HepG2 (cell line): ENCODE measurements around the gene CDK11A. TPM values are rescaled to one million over a fixed set of nuclear protein-coding genes. Genes with fewer than 3 reads are reported as not detected.

Source experiments
- ATAC-seq: fragments of 200-7000 bp; cut with Tn5 transposase; 3 replicates; pipeline ENCODE4 v1.9.1; 2020; ENCODE audit warnings: mild to moderate bottlenecking, moderate library complexity
- BruUV-seq: library from RNA; stranded (reverse); fragments of 400-500 nt; replicated peaks from 2 replicates; lab custom pipeline; 2021; lab: Mats Ljungman, UMichigan
- CTCF ChIA-PET: fragments of 300-600 bp; formaldehyde crosslinking; extraction: SDS; loops from one replicate; lab custom pipeline; 2021; ENCODE audit warnings: low total read pairs, inconsistent platforms, low intra/inter-chr PET ratio; lab: Yijun Ruan, JAX
- POLR2A ChIA-PET: fragments of 350-600 bp; sonication (Branson Sonifier 250); formaldehyde crosslinking; loops from one replicate; lab custom pipeline; 2020; ENCODE audit warnings: antibody characterized with exemption, inconsistent platforms; lab: Yijun Ruan, JAX
- DNase-seq: peaks from one replicate; pipeline ENCODE4 v3.0.0-alpha.2; 2015; ENCODE audit warnings: low spot score
- FAIRE-seq: peaks from 3 replicates; lab custom pipeline; 2011; peaks lifted over from hg19 to GRCh38; lab: Jason Lieb, UNC
- H2AFZ ChIP-seq: one replicate; pipeline ENCODE4 v1.6.1; 2011; ENCODE audit warnings: low read length, inconsistent platforms
- H3K27ac ChIP-seq: fragments of 300-600 bp; 3 replicates; pipeline ENCODE4 v1.8.0; 2011; ENCODE audit warnings: mixed run types, mild to moderate bottlenecking, mixed read lengths, low read length, inconsistent platforms; ENCODE audit not compliant: insufficient read depth; ENCODE audit errors: extremely low read length
- H3K27me3 ChIP-seq, 2 experiments: fragments of 200-600 bp in 1 of 2; 2 replicates in 1 of 2; 3 replicates in 1 of 2; pipeline versions ENCODE4 v1.6.0 to v1.8.0; 2011; ENCODE audit warnings: low read length in 2 of 2, mild to moderate bottlenecking in 2 of 2, moderate library complexity in 2 of 2, inconsistent platforms in 1 of 2; ENCODE audit not compliant: insufficient read depth in 2 of 2, control insufficient read depth in 1 of 2
- H3K36me3 ChIP-seq, 2 experiments: fragments of 200-600 bp in 1 of 2; replicated peaks in 1 of 2; 2 replicates in 1 of 2; 3 replicates in 1 of 2; pipeline versions ENCODE4 v1.5.1 to v1.8.0; 2011; ENCODE audit warnings: low read length in 2 of 2, inconsistent platforms in 1 of 2; ENCODE audit not compliant: insufficient read depth in 2 of 2, control insufficient read depth in 1 of 2
- H3K4me1 ChIP-seq: 2 replicates; pipeline ENCODE4 v1.5.1; 2012; ENCODE audit warnings: low read length, inconsistent platforms; ENCODE audit not compliant: insufficient read depth
- H3K4me2 ChIP-seq: 2 replicates; pipeline ENCODE4 v1.6.0; 2011; ENCODE audit warnings: low read depth, low read length, inconsistent platforms
- H3K4me3 ChIP-seq, 3 experiments: fragments of 200-600 bp in 1 of 3; sonication (generic), shearing (Covaris generic) in 1 of 3; replicated peaks in 1 of 3; 2 replicates each; pipeline ENCODE4 v1.5.1; 2011 to 2016; ENCODE audit warnings: low read length in 3 of 3, inconsistent platforms in 2 of 3, low read depth in 2 of 3, mild to moderate bottlenecking in 2 of 3, control low read depth in 1 of 3, mixed read lengths in 1 of 3; ENCODE audit not compliant: insufficient read depth in 1 of 3
- H3K79me2 ChIP-seq: one replicate; pipeline ENCODE4 v1.6.1; 2011; ENCODE audit warnings: low read length, inconsistent platforms; ENCODE audit not compliant: insufficient read depth
- H3K9ac ChIP-seq: 2 replicates; pipeline ENCODE4 v1.6.0; 2011; ENCODE audit warnings: mild to moderate bottlenecking, low read depth, low read length, inconsistent platforms; ENCODE audit not compliant: insufficient read depth
- H3K9me3 ChIP-seq: 2 replicates; pipeline ENCODE4 v1.5.1; 2012; ENCODE audit warnings: mild to moderate bottlenecking, low read length
- H4K20me1 ChIP-seq: 2 replicates; pipeline ENCODE4 v1.6.0; 2011; ENCODE audit warnings: inconsistent platforms, mild to moderate bottlenecking, low read length, moderate library complexity; ENCODE audit not compliant: insufficient read depth
- AGO2 ChIP-seq: fragments of 200-400 bp; formaldehyde crosslinking; optimal IDR thresholded peaks from 2 replicates; pipeline ENCODE3; 2017; ENCODE audit warnings: mild to moderate bottlenecking, low read depth, low read length, moderate library complexity
- HNRNPL ChIP-seq: fragments of 200-400 bp; formaldehyde crosslinking; IDR thresholded peaks from 2 replicates; pipeline ENCODE4 v1.6.1; 2017; ENCODE audit warnings: mild to moderate bottlenecking, low read depth, low read length
- HNRNPUL1 ChIP-seq: fragments of 200-400 bp; formaldehyde crosslinking; IDR thresholded peaks from 2 replicates; pipeline ENCODE4 v1.6.1; 2017; ENCODE audit warnings: low read depth, mild to moderate bottlenecking, low read length, moderate library complexity
- POLR2A ChIP-seq, 2 experiments: IDR thresholded peaks; 2 replicates each; pipeline ENCODE4 v1.6.1; 2011; ENCODE audit warnings: low read depth in 2 of 2, low read length in 2 of 2, mild to moderate bottlenecking in 1 of 2, moderate library complexity in 1 of 2; ENCODE audit not compliant: insufficient read depth in 1 of 2
- RBM22 ChIP-seq: fragments of 200-400 bp; formaldehyde crosslinking; optimal IDR thresholded peaks from 2 replicates; pipeline ENCODE3; 2017; ENCODE audit warnings: mild to moderate bottlenecking, low read length, moderate library complexity
- ZNF274 ChIP-seq: sonication (generic); formaldehyde crosslinking; IDR thresholded peaks from 2 replicates; pipeline ENCODE4 v1.5.1; 2020; ENCODE audit warnings: mild to moderate bottlenecking, missing genetic modification reagents
- WGBS: methylation state at CpG from one replicate; pipeline ENCODE4 v1.1.6; 2017; ENCODE audit warnings: low lambda C conversion rate; 5-methylcytosine and 5-hydroxymethylcytosine counted together
- in situ Hi-C: cut with HindIII; loops from 2 replicates; pipeline ENCODE4 v1.10.0; 2017; ENCODE audit warnings: low pct_unique_long_range_greater_than_20kb; ENCODE audit not compliant: extremely low pct_ligation_motif_present
- intact Hi-C: fragments of 100-400 bp; cut with micrococcal nuclease; formaldehyde crosslinking; loops from one replicate; pipeline ENCODE4 v1.10.0; 2022; ENCODE audit not compliant: unreplicated experiment
- polyA plus RNA-seq, 8 experiments: library from polyadenylated mRNA; depleted of rRNA in 3 of 8; stranded (reverse) in 7 of 8; unstranded in 1 of 8; fragments of >200 nt; fragmentation: Illumina TruSeq in 4 of 8; extraction: Trizol in 4 of 8; gene quantifications; 2 replicates each; pipeline versions ENCODE4 v1.2.1 to v1.2.3, GENCODE V29; 2011 to 2016; ENCODE audit warnings: low read depth in 4 of 8, missing spikeins in 1 of 8, mixed read lengths in 1 of 8; ENCODE audit not compliant: insufficient read depth in 1 of 8
- total RNA-seq, 5 experiments: library from RNA; depleted of rRNA; stranded (reverse); fragments of >200 nt; fragmentation: Illumina TruSeq; extraction: Trizol; gene quantifications; 2 replicates each; pipeline ENCODE4 v1.2.3, GENCODE V29; 2016; ENCODE audit warnings: low read depth in 1 of 5

Gene CDK11A
- total and polyA plus RNA-seq, 2 of the 13 experiments (the other 11 are each of a cell fraction or from before 2014, with no cell fraction given) = 11.2 to 17.9 TPM

DNA sequence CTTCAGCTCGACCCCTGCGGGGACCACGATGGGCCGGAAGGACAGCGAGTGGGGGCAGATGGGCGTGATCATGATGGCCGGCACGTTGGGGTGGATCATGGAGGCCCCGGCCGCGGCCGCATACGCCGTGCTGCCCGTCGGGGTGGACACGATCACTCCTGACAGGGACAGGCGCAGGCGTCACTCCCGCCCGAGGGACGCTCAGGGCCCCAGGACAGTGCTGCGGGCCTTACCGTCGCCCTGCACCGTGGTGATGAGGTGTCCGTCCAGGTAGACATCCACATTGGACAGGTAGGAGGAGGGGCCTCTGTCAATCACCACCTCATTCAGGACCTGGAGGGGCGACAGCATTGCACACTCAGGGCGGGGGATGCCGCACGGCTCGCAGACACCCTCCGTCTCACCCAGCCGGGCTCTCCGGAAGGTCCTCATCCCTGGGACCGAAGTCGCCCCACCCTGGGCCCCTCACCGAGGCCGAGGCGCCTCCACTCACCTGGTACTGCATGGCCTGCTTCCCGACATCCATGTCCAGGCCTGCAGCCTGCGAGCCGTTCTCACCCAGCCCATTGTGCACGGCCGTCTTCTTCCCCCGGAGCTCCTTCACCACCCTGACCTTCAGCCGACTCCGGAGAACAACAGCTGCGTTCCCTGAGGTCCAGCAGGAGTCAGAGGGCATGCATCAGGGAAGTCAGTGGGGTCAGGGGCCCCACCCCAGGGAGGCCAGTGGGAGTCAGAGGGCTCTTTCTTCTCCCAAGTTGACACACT lies 30.1 kb upstream of the CDK11A start:
- no peak overlapping the region for H2AFZ ChIP-seq
- ChIA-PET POLR2A (no interaction called here), CTCF (no interaction called here)
- TF ChIP-seq AGO2 (peak; percentile 79), ZNF274 (CRISPR knock-in tag) (no peak)
- in situ Hi-C loops = no loop called here
- no peaks in the 10 kb centered on the region for H3K79me2 ChIP-seq
- H3K4me3 ChIP-seq = no peak overlapping the region
- no peaks in the 10 kb centered on the region for H3K27me3 ChIP-seq
- intact Hi-C loops = no loop called here
- DNase-seq (no peak), FAIRE-seq (no peak), ATAC-seq (no peak)
- peaks cover 21% of the 10 kb centered on the region for H3K4me1 ChIP-seq
- no peak overlapping the region for H3K9ac ChIP-seq
- H4K20me1 ChIP-seq = no peaks in the 10 kb centered on the region
- BruUV-seq = no TSS peak
- H3K9me3 ChIP-seq = no peaks in the 10 kb centered on the region
- H3K36me3 ChIP-seq = peaks cover 22 to 44% of the 10 kb centered on the region in 2 experiments; a peak in 4 of 5 replicates
- H3K4me2 ChIP-seq = no peak overlapping the region
- 96% methylated on average over 28 of the region's 49 CpGs for WGBS
- no peak overlapping the region for H3K27ac ChIP-seq

DNA sequence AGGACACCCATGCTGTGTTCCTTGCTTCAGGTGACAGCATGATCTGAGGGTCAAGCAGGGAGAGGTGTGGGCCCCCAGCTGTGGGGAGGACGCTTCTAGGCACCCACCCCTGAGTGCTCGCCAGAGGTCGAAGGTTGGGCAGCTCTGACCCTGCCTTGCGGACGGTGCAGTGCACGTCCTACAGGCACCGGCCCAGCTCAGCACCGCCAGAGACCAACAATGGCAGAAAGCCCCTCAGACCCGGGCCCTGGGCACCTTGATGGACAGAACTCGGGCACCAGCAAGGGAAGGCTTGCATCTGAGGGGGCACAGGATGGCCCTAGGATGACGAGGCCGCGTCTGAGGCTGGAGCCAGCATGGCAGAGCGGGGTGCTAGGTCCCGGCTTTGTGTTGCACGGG lies 29.4 kb upstream of the CDK11A start:
- H3K4me2 ChIP-seq = no peak overlapping the region
- H2AFZ ChIP-seq = no peak overlapping the region
- no peak overlapping the region for H3K9ac ChIP-seq
- H3K27ac ChIP-seq = no peak overlapping the region
- H3K36me3 ChIP-seq = peaks cover 22 to 40% of the 10 kb centered on the region in 2 experiments; a peak in 4 of 5 replicates
- no peak for FAIRE-seq
- 0 out of 4 replicates have a peak, but pooled peaks of 1 of the 2 experiments have one; percentile 23 for TF ChIP-seq POLR2A (IDR thresholded peaks at IDR 0.05; ENCODE audit: insufficient read depth in 1 of 2, low read depth in 2 of 2, low read length in 2 of 2)
- 0 out of 2 replicates have a peak, but pooled peaks have one; percentile 5 for TF ChIP-seq HNRNPL
- TF ChIP-seq HNRNPUL1 = no peak
- TF ChIP-seq RBM22 = peak; percentile 50
- no peaks in the 10 kb centered on the region for H3K27me3 ChIP-seq
- intact Hi-C loops (no loop called here), in situ Hi-C loops (no loop called here)
- no peaks in the 10 kb centered on the region for H3K9me3 ChIP-seq
- H3K79me2 ChIP-seq = no peaks in the 10 kb centered on the region
- peaks cover 21% of the 10 kb centered on the region for H3K4me1 ChIP-seq
- 97% methylated on average over 16 of the region's 16 CpGs for WGBS
- no peak for DNase-seq
- no TSS peak for BruUV-seq
- H4K20me1 ChIP-seq = no peaks in the 10 kb centered on the region
- H3K4me3 ChIP-seq = no peak overlapping the region
- no peak for ATAC-seq
- ChIA-PET POLR2A (no interaction called here), CTCF (no interaction called here)
